CD4-positive, alpha-beta T cell treated with Interleukin-4 for 4 hours (primary cell): ENCODE measurements around the gene ANO6.
"Not testable (repeated sequence)": the region's sequence is repeated elsewhere in the genome, so short reads cannot be mapped to it uniquely, and the experiment has no call there.

ENCODE experiments used
- DNase-seq: peaks from one replicate; pipeline ENCODE4 v3.0.0-alpha.2; 2020

Gene ANO6

GRCh38 chr12:45212064-45212463 is 3.8 kb upstream of the ANO6 start:
- DNase-seq: no peak

GRCh38 chr12:45213107-45213506 is 2.8 kb upstream of the ANO6 start:
- DNase-seq: no peak

- no peak for DNase-seq
Measured at GRCh38 chr12:45214071-45214470, 1.8 kb upstream of the ANO6 start.

GRCh38 chr12:45214749-45215418 is 1.0 kb upstream of the ANO6 start:
- DNase-seq: no peak

- DNase-seq: peak; percentile 36
Measured at GRCh38 chr12:45216230-45216982, 511 bp downstream of the ANO6 start.

- no peak for DNase-seq
Measured at GRCh38 chr12:45216983-45217485, 1.1 kb downstream of the ANO6 start.

- DNase-seq: no peak
Measured at GRCh38 chr12:45217846-45218245, 2.0 kb downstream of the ANO6 start.

- no peak for DNase-seq
Measured at GRCh38 chr12:45219621-45220020, 3.7 kb downstream of the ANO6 start.

- no peak for DNase-seq
Measured at GRCh38 chr12:45220363-45220931, 4.6 kb downstream of the ANO6 start.

GRCh38 chr12:45220969-45221368 is 5.1 kb downstream of the ANO6 start:
- no peak for DNase-seq

GRCh38 chr12:45223868-45224267 is 8.0 kb downstream of the ANO6 start:
- DNase-seq: no peak

- DNase-seq: no peak
Measured at GRCh38 chr12:45224311-45224710, 8.4 kb downstream of the ANO6 start.

- no peak for DNase-seq
Measured at GRCh38 chr12:45226021-45226420, 10.1 kb downstream of the ANO6 start.

- no peak for DNase-seq
Measured at GRCh38 chr12:45227316-45228067, 11.6 kb downstream of the ANO6 start.

- DNase-seq: no peak
Measured at GRCh38 chr12:45231515-45232145, 15.7 kb downstream of the ANO6 start.

GRCh38 chr12:45232146-45232755 is 16.4 kb downstream of the ANO6 start:
- DNase-seq: no peak

- peak; percentile 30 for DNase-seq
Measured at GRCh38 chr12:45232756-45233372, 17.0 kb downstream of the ANO6 start.

- DNase-seq: no peak
Measured at GRCh38 chr12:45234139-45234865, 18.4 kb downstream of the ANO6 start.

- no peak for DNase-seq
Measured at GRCh38 chr12:45235087-45236025, 19.5 kb downstream of the ANO6 start.

GRCh38 chr12:45236383-45236782 is 20.5 kb downstream of the ANO6 start:
- not testable (repeated sequence) for DNase-seq
